Cardiac fibroblast (primary cell): Measurements from ENCODE around the gene SLC7A10.
A peak's percentile ranks its signal among the peaks of the same experiment; 100 is the strongest.

ENCODE experiments used
- DNase-seq, 2 donors: peaks; one replicate each; pipeline versions ENCODE4 v3.0.0 to v3.0.0-alpha.2; 2010; ENCODE audit warnings: low read depth in 2 of 2
- H3K4me3 ChIP-seq, 2 donors: replicated peaks in 1 of 2; 1 replicate in 1 of 2; 2 replicates in 1 of 2; pipeline ENCODE4 v1.5.1; 2011; ENCODE audit warnings: low read depth in 2 of 2, low read length in 2 of 2, mild to moderate bottlenecking in 2 of 2, moderate library complexity in 1 of 2
- CTCF ChIP-seq: IDR thresholded peaks from one replicate; pipeline ENCODE4 v1.5.1; 2011; ENCODE audit warnings: low read depth, mild to moderate bottlenecking, low read length, inconsistent platforms

SLC7A10 gene

GRCh38 chr19:33219261-33219815 is 6.3 kb downstream of the SLC7A10 start:
- no peak for TF ChIP-seq CTCF
- H3K4me3 ChIP-seq: no peak overlapping the region
- DNase-seq: peak; percentile 4 to 20

GRCh38 chr19:33217881-33218280 is 7.8 kb downstream of the SLC7A10 start:
- TF ChIP-seq CTCF: no peak
- H3K4me3 ChIP-seq: no peak overlapping the region
- no peak for DNase-seq

- TF ChIP-seq CTCF: no peak
- no peak for DNase-seq
Measured at GRCh38 chr19:33216198-33216830, 9.3 kb downstream of the SLC7A10 start.

GRCh38 chr19:33215438-33216197 is 10.0 kb downstream of the SLC7A10 start:
- DNase-seq: no peak

More at GRCh38 chr19:33216198-33216830, 9.3 kb downstream of the SLC7A10 start:
- H3K4me3 ChIP-seq: no peak overlapping the region

GRCh38 chr19:33214596-33214995 is 11.1 kb downstream of the SLC7A10 start:
- peak; percentile 36 to 47 for DNase-seq
- H3K4me3 ChIP-seq: no peak overlapping the region
- TF ChIP-seq CTCF: peak; percentile 21

More at GRCh38 chr19:33215438-33216197, 10.0 kb downstream of the SLC7A10 start:
- no peak for TF ChIP-seq CTCF
- H3K4me3 ChIP-seq: no peak overlapping the region

GRCh38 chr19:33212436-33213172 is 13.0 kb downstream of the SLC7A10 start:
- no peak for TF ChIP-seq CTCF
- no peak for DNase-seq
- H3K4me3 ChIP-seq: no peak overlapping the region
